DOHH2 (cell line): ENCODE data around the gene NPAS3.

Source experiments
- H3F3A ChIP-seq: fragments of 200-600 bp; sonication (generic), shearing (Covaris generic); 2 replicates; pipeline ENCODE4 v1.6.0; 2016; ENCODE audit warnings: antibody characterized with exemption, mild to moderate bottlenecking; ENCODE audit not compliant: control insufficient read depth, insufficient read depth
- H3K27ac ChIP-seq: fragments of 200-600 bp; sonication (generic); 2 replicates; pipeline ENCODE4 v1.5.1; 2014; ENCODE audit warnings: low read depth, mild to moderate bottlenecking, low read length, moderate library complexity
- H3K27me3 ChIP-seq: fragments of 200-600 bp; sonication (generic); 2 replicates; pipeline ENCODE4 v1.6.1; 2014; ENCODE audit warnings: mild to moderate bottlenecking, low read length, mixed read lengths; ENCODE audit not compliant: control insufficient read depth
- H3K36me3 ChIP-seq: fragments of 200-600 bp; sonication (generic); 2 replicates; pipeline ENCODE4 v1.6.1; 2014; ENCODE audit warnings: mild to moderate bottlenecking, low read length, moderate library complexity, mixed read lengths; ENCODE audit not compliant: control insufficient read depth
- H3K4me1 ChIP-seq: fragments of 200-600 bp; sonication (generic); 2 replicates; pipeline ENCODE4 v1.6.1; 2014; ENCODE audit warnings: mild to moderate bottlenecking, low read length, mixed read lengths; ENCODE audit not compliant: control insufficient read depth
- H3K4me2 ChIP-seq: fragments of 200-600 bp; sonication (generic); 2 replicates; pipeline ENCODE4 v1.6.0; 2014; ENCODE audit warnings: mild to moderate bottlenecking, low read length, moderate library complexity
- H3K4me3 ChIP-seq: fragments of 200-600 bp; sonication (generic); 2 replicates; pipeline ENCODE4 v1.5.1; 2014; ENCODE audit warnings: mild to moderate bottlenecking, low read length, mixed read lengths
- H3K79me2 ChIP-seq: fragments of 200-600 bp; sonication (generic); 2 replicates; pipeline ENCODE4 v1.6.1; 2014; ENCODE audit warnings: mild to moderate bottlenecking, low read length, mixed read lengths; ENCODE audit not compliant: control insufficient read depth
- H3K9me2 ChIP-seq: fragments of 200-600 bp; sonication (generic); replicated peaks from 2 replicates; pipeline ENCODE4 v1.6.1; 2014; ENCODE audit warnings: mild to moderate bottlenecking, low read length, mixed read lengths; ENCODE audit not compliant: control insufficient read depth
- H3K9me3 ChIP-seq: fragments of 200-600 bp; sonication (generic); 2 replicates; pipeline ENCODE4 v1.6.1; 2014; ENCODE audit warnings: antibody characterized with exemption, low read length, mixed read lengths; ENCODE audit not compliant: control insufficient read depth, insufficient read depth
- H4K20me1 ChIP-seq: fragments of 200-600 bp; sonication (generic); 2 replicates; pipeline ENCODE4 v1.6.0; 2014; ENCODE audit warnings: low read depth, mild to moderate bottlenecking, antibody characterized with exemption, low read length, moderate library complexity; ENCODE audit not compliant: control insufficient read depth, insufficient read depth
- EZH2phosphoT487 ChIP-seq: fragments of 200-600 bp; sonication (generic); IDR thresholded peaks from 2 replicates; pipeline ENCODE4 v1.6.1; 2017; ENCODE audit warnings: borderline replicate concordance, mild to moderate bottlenecking, antibody characterized with exemption, low read length, moderate library complexity, mixed read lengths
- TF ChIP-seq, protein P1 (sequence below): fragments of 200-600 bp; sonication (generic); IDR thresholded peaks from one replicate; pipeline ENCODE4 v1.5.1; 2014; ENCODE audit warnings: antibody characterized with exemption, mild to moderate bottlenecking, low read depth, low read length; ENCODE audit not compliant: poor library complexity, severe bottlenecking

NPAS3 gene

DNA sequence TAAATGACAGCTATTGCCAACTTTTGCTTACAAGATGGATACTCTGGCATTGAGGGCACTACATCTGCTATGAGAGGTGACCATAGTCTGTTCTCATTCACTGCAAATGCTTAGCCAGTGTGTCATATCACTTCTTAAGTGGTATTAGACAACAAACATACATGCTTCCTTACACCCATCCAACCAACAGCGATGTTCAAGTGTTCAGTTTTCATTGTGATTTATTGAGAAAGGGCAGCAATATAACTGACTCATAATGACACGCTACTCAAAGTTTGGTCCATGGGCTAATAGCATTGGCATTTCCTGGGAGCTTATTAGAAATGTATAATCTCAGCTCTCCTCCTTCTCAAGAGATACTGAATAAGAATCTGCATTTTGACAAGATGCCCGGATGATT, 181.7 kb downstream of the NPAS3 start:
- Histone ChIP-seq H4K20me1 (no peaks in the 10 kb centered on the region), H3K36me3 (no peaks in the 10 kb centered on the region), H3K9me2 (no peaks in the 10 kb centered on the region), H3K4me2 (no peak overlapping the region), H3K79me2 (no peaks in the 10 kb centered on the region), H3K27ac (no peak overlapping the region), H3K9me3 (no peaks in the 10 kb centered on the region; the same call in 1 of the 2 replicates), H3F3A (no peaks in the 10 kb centered on the region), H3K27me3 (no peaks in the 10 kb centered on the region), H3K4me1 (no peaks in the 10 kb centered on the region), H3K4me3 (no peak overlapping the region)
- TF ChIP-seq, protein P1, sequence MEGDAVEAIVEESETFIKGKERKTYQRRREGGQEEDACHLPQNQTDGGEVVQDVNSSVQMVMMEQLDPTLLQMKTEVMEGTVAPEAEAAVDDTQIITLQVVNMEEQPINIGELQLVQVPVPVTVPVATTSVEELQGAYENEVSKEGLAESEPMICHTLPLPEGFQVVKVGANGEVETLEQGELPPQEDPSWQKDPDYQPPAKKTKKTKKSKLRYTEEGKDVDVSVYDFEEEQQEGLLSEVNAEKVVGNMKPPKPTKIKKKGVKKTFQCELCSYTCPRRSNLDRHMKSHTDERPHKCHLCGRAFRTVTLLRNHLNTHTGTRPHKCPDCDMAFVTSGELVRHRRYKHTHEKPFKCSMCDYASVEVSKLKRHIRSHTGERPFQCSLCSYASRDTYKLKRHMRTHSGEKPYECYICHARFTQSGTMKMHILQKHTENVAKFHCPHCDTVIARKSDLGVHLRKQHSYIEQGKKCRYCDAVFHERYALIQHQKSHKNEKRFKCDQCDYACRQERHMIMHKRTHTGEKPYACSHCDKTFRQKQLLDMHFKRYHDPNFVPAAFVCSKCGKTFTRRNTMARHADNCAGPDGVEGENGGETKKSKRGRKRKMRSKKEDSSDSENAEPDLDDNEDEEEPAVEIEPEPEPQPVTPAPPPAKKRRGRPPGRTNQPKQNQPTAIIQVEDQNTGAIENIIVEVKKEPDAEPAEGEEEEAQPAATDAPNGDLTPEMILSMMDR = no peak
- TF ChIP-seq EZH2phosphoT487 = no peak

DNA sequence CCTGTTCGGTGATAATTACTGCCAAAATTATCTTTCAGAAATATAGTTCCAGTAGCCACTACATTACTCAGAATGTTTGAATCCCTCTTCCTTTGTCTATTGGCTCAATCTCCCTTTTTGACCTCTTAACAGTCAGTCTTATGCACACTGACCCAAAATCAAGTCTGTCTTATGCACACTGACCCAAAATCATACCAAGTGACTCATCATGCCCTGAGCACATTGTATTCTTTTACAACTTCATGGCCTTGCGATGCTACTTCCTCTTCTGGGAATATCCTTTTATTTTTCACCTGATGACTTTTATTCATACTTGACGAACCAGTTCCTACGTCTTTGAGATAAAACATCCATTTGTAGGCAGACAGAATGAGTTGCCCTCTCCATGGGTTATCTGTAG, 182.3 kb downstream of the NPAS3 start:
- Histone ChIP-seq H4K20me1 (no peaks in the 10 kb centered on the region), H3K9me2 (no peaks in the 10 kb centered on the region), H3K36me3 (no peaks in the 10 kb centered on the region), H3K4me1 (no peaks in the 10 kb centered on the region), H3K4me3 (no peak overlapping the region), H3K79me2 (no peaks in the 10 kb centered on the region), H3K4me2 (no peak overlapping the region), H3F3A (no peaks in the 10 kb centered on the region), H3K27ac (no peak overlapping the region), H3K9me3 (no peaks in the 10 kb centered on the region; the same call in 1 of the 2 replicates), H3K27me3 (no peaks in the 10 kb centered on the region)
- no peak for TF ChIP-seq EZH2phosphoT487
- TF ChIP-seq, protein P1 = no peak

GRCh38 chr14:33123281-33123680, 184.6 kb downstream of the NPAS3 start:
- Histone ChIP-seq H3K4me2 (no peak overlapping the region), H3K4me1 (no peaks in the 10 kb centered on the region), H3K79me2 (no peaks in the 10 kb centered on the region), H4K20me1 (no peaks in the 10 kb centered on the region), H3K27ac (no peak overlapping the region), H3K36me3 (no peaks in the 10 kb centered on the region), H3K27me3 (no peaks in the 10 kb centered on the region), H3K4me3 (no peak overlapping the region), H3K9me3 (no peaks in the 10 kb centered on the region; the same call in 1 of the 2 replicates), H3F3A (no peaks in the 10 kb centered on the region), H3K9me2 (no peaks in the 10 kb centered on the region)
- TF ChIP-seq, protein P1 = no peak
- TF ChIP-seq EZH2phosphoT487 = no peak
